Esophagus muscularis mucosa (tissue), 4 donors: ENCODE results near the gene SGK1.

Experiments
- CTCF ChIP-seq, 3 experiments: fragments of 200-600 bp in 2 of 3; fragments of 450-650 bp in 1 of 3; sonication (generic) in 2 of 3; IDR thresholded peaks; one replicate each; pipeline ENCODE4 v1.5.1; 2017 to 2019; ENCODE audit warnings: antibody characterized with exemption in 3 of 3, mild to moderate bottlenecking in 2 of 3, moderate library complexity in 1 of 3
- EP300 ChIP-seq: sonication (generic); formaldehyde crosslinking; IDR thresholded peaks from one replicate; pipeline ENCODE4 v1.6.1; 2017; ENCODE audit warnings: antibody characterized with exemption
- POLR2A ChIP-seq: fragments of 450-650 bp; IDR thresholded peaks from one replicate; pipeline ENCODE4 v1.6.1; 2017; ENCODE audit warnings: antibody characterized with exemption, moderate library complexity, mild to moderate bottlenecking, low read depth
- POLR2AphosphoS5 ChIP-seq, 2 donors: sonication (generic); formaldehyde crosslinking; IDR thresholded peaks; one replicate each; pipeline ENCODE4 v1.6.1; 2017; ENCODE audit warnings: antibody characterized with exemption in 2 of 2

GRCh38 chr6:134204031-134204430, 113.9 kb downstream of the SGK1 start:
- no peak for TF ChIP-seq CTCF (IDR thresholded peaks at IDR 0.05)
- no peak for TF ChIP-seq POLR2AphosphoS5 (IDR thresholded peaks at IDR 0.05)
- TF ChIP-seq POLR2A: no peak
- no peak for TF ChIP-seq EP300
